22Rv1 (cell line): ENCODE measurements around the gene CREB5.

Experiments used
- H3K27ac ChIP-seq: fragments of 450-650 bp; 2 replicates; pipeline ENCODE4 v1.5.1; 2017
- ZFX ChIP-seq: fragments of 450-650 bp; IDR thresholded peaks from 2 replicates; pipeline ENCODE4 v1.6.1; 2017; ENCODE audit warnings: antibody characterized with exemption, borderline replicate concordance
- TF ChIP-seq, protein P1 (sequence below): fragments of 450-650 bp; IDR thresholded peaks from 2 replicates; pipeline ENCODE4 v1.5.1; 2017; ENCODE audit warnings: mild to moderate bottlenecking

CREB5 gene

DNA sequence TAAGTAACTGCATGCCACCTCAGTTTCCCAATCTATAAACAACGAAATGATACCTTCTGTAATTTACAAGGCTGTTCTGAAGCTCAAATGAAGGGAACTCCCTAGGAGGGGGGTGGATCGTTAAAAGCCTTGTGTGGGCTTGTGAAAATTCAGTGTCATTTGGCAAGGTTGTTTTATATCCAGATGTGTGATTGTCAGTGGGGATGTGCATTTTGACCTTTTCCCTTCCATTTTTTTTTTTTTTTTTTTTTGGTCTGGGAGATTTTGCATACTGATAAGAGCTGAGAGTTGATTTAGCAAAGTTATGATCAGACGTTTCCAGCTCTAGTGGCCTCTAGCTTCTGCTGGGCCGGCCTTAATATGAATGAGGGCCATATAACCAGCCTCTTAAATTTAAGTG is 22.8 kb downstream of the CREB5 start:
- TF ChIP-seq ZFX = no peak
- TF ChIP-seq, protein P1, sequence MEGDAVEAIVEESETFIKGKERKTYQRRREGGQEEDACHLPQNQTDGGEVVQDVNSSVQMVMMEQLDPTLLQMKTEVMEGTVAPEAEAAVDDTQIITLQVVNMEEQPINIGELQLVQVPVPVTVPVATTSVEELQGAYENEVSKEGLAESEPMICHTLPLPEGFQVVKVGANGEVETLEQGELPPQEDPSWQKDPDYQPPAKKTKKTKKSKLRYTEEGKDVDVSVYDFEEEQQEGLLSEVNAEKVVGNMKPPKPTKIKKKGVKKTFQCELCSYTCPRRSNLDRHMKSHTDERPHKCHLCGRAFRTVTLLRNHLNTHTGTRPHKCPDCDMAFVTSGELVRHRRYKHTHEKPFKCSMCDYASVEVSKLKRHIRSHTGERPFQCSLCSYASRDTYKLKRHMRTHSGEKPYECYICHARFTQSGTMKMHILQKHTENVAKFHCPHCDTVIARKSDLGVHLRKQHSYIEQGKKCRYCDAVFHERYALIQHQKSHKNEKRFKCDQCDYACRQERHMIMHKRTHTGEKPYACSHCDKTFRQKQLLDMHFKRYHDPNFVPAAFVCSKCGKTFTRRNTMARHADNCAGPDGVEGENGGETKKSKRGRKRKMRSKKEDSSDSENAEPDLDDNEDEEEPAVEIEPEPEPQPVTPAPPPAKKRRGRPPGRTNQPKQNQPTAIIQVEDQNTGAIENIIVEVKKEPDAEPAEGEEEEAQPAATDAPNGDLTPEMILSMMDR = no peak
- no peak overlapping the region for H3K27ac ChIP-seq

DNA sequence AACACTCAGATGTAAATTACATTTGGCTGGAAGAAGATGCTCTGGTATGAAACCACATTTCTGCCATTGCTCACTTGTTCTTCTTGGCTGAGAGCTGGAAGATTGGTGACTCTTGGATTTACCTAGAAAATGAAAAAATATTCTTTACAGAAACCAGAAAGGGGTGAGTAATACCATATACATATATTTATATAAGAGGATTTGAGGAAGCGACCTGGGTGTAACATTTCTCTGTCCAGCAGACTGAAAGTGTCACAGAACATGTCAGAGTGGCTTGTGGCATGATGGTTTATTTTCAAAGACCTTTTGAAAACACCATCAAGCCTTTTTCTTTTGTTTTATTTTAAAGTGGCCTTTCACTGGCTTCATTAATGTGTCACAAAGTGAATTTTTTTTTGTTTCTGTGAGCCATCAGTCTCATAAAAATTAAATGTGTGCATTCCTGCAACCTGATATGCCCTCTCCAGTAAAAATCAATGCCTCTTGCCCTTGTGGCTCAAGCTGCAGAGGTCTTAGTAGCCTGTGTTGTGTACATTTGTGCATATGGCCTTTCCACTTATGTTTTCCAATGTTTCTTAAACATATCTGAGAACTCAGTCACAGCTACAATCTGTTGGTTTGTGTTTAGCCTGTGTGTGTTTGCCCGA is 23.5 kb downstream of the CREB5 start:
- TF ChIP-seq ZFX = no peak
- TF ChIP-seq, protein P1 = no peak

DNA sequence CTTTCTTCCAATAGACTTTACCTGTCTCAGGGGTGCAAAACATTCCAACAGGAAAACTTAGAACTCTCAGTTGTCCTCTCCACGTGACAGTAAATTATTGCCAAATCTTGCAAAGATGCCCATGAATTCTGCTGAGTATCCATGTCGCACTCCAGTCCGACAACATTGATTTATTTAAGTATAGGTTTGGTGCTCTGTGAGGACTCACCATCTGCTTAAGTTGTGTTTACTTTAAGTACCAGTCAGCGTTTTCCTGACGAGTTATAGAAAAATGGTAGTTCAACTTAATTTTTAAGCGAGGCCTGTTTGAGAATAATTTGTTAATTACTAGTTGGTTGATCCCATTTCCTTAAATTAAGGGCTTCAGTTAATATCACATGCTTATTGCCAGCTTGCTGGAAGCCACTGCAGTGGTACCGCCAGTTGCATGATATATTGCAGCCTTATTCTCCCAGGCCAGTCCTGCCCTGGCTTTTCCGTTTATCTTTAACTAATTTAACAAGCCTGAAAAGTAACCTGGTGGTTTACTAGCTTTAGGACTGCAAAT is 27.8 kb downstream of the CREB5 start:
- H3K27ac ChIP-seq = no peak overlapping the region
- TF ChIP-seq, protein P1 = no peak
- TF ChIP-seq ZFX = no peak

More for the DNA sequence above, 23.5 kb downstream of the CREB5 start:
- H3K27ac ChIP-seq = no peak overlapping the region

DNA sequence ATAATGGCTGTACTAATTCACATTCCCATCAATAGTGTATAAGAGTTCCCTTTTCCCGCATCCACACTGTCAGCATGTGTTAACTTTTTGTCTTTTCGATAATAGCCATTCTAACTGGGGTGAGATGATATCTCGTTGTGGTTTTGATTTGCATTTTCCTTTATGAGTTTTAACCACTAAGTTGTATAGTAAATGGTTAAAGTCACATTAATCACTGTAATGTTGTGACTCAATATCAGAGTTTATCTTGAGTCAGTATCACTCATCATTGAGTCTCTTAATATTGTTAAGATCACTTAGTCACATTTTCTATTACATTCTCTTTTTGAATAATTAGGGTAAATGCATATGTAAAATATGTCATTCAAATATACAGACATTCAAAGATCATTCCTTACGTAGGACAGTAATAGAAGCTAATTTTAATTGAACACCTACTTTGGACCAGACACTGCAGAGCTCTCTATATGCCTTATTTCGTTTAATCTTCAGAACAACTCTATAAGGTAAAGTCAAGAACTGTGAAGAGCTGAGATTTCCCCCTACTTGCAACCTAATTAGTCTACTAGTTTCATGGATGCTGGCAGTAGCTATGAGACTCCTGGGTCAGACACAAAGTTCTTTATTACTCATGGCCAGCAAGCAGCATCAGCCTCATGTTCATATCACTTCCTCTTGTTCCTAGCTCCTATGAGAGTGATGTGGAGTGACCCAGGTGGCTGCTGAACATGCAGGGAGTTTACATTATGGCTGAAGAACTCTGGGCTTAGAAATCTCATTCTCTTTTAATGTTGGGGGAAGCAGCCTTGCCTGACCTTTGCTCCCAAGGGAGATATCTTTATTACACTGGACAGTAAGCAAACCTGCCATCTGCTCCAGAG is 30.5 kb downstream of the CREB5 start:
- TF ChIP-seq ZFX = no peak
- TF ChIP-seq, protein P1 = no peak
- H3K27ac ChIP-seq = no peak overlapping the region

DNA sequence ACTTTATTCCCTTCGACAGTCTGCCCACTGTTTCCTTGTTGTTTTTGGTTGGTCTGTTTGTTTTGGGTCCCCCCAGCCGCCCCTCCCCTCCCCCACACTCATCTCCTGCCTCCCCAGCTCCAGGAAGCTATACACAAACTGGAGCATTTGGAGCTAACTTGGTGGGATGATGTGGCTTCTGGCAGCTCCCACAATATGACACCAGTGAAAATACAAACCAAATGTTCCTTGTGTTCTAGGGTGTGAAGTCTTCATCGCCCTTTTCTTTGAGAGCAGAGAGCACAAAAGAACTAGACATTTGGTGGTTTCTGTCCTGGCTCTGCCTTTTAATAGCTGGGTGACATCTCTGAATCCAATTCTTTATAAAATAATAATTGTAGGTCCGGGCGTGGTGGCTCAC is 33.8 kb downstream of the CREB5 start:
- TF ChIP-seq, protein P1 = no peak
- TF ChIP-seq ZFX = no peak
- no peak overlapping the region for H3K27ac ChIP-seq

DNA sequence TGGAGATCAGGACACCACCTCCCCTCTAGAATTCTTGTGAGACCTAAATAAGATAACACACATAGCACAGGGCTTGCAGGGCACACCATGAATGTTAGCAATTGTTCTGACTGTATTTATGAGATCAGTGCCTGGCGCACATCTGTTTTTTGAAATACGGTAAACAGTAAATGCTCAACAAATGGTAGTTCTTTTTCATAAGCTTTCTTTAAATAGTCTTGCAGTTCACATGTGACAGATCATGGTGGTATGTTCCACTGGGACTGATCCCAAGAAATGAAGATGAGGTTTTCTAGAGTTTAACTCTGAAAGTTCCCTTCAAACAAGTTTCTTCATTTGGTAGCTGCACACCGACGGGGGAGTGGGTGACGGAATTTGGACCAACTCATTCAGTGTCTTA is 34.8 kb downstream of the CREB5 start:
- H3K27ac ChIP-seq = no peak overlapping the region
- TF ChIP-seq, protein P1 = no peak
- TF ChIP-seq ZFX = no peak

DNA sequence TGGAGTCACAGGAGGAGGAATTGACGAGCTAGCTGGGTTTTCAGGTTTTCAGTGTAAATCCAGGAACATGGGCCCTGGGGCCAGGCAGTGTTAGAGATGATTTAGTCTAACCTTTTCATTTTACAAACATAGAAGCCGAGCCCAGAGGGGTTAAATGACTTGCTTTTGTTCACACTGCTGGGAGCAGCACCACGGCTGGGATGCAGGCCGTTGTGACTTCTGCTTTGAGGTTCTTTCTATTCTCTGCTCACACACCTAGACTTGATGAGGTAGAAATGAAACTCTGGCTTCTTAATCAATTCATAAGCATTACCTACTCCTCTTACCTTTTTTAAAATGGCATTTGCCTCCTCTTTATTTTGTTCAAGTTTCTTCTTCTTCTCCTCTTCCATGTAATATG is 36.4 kb downstream of the CREB5 start:
- no peak overlapping the region for H3K27ac ChIP-seq
- TF ChIP-seq, protein P1 = no peak
- TF ChIP-seq ZFX = no peak
